Peyer's patch (tissue), 4 donors: Measurements from ENCODE around the gene MYL10. TPM values are rescaled to one million over a fixed set of nuclear protein-coding genes. Genes with fewer than 3 reads are reported as not detected.
"Not testable (repeated sequence)": the region's sequence is repeated elsewhere in the genome, so short reads cannot be mapped to it uniquely, and the experiment has no call there.

ENCODE experiments used
- DNase-seq, 3 donors: peaks; one replicate each; pipeline ENCODE4 v3.0.0-alpha.2; 2017 to 2019
- H3K27ac ChIP-seq, 4 donors: fragments of 200-600 bp; sonication (generic); one replicate each; pipeline ENCODE4 v1.5.1; 2016 to 2019
- H3K27me3 ChIP-seq, 2 donors: fragments of 200-600 bp; sonication (generic); one replicate each; pipeline ENCODE4 v1.5.1; 2019
- H3K36me3 ChIP-seq, 3 donors: fragments of 200-600 bp; sonication (generic); one replicate each; pipeline ENCODE4 v1.5.1; 2016 to 2019
- H3K4me1 ChIP-seq, 4 donors: fragments of 200-600 bp; sonication (generic); one replicate each; pipeline ENCODE4 v1.5.1; 2016 to 2019
- H3K4me3 ChIP-seq, 4 donors: fragments of 200-600 bp; sonication (generic); 1 replicate in 3 of 4; 2 replicates in 1 of 4; pipeline ENCODE4 v1.5.1; 2016 to 2019; ENCODE audit warnings: mild to moderate bottlenecking in 1 of 4
- H3K9me3 ChIP-seq, 4 donors: fragments of 200-600 bp; sonication (generic); one replicate each; pipeline ENCODE4 v1.5.1; 2016 to 2019; ENCODE audit warnings: mild to moderate bottlenecking in 1 of 4
- CTCF ChIP-seq, 6 experiments: fragments of 450-650 bp in 4 of 6; fragments of 200-600 bp in 2 of 6; sonication (generic) in 1 of 6; IDR thresholded peaks; one replicate each; pipeline ENCODE4 v1.5.1; 2017 to 2019; ENCODE audit warnings: antibody characterized with exemption in 6 of 6, mild to moderate bottlenecking in 3 of 6, moderate library complexity in 1 of 6
- POLR2A ChIP-seq, 2 donors: fragments of 450-650 bp; IDR thresholded peaks; one replicate each; pipeline ENCODE4 v1.5.1; 2017; ENCODE audit warnings: antibody characterized with exemption in 2 of 2, mild to moderate bottlenecking in 2 of 2, moderate library complexity in 2 of 2
- total RNA-seq, 4 donors: library from RNA; depleted of rRNA; stranded (reverse); fragments of >200 nt; gene quantifications; one replicate each; pipeline ENCODE4 v1.1.0, GENCODE V29; 2016

The MYL10 gene
- total RNA-seq, 4 donors from 2014 or later, result not detected

DNA sequence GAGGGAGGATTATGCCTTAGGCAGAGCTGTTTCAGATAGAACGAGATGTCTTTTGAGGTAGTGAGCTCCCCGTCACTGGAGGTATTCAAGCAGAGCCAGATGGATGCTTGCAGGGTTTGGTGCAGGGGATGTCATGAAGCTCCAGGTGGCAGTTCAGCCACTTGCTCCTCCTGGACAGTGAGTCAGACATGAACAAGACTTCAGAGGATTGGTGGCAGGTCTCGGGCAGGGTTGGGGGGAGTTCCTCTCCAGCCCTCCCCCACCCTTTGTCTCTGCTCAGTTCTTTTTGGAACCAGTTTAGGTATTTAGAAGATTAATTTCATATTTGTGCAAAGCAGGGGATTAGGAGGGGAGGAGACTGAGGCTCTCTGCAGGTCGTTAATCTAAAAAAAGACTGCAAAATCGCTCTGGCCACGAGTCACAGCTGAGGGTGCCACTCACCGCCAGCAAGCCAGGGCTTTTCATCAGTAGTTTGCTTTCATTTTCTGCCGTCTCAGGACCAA, 21.5 kb upstream of the MYL10 start:
- no peaks in the 10 kb centered on the region for H3K36me3 ChIP-seq
- DNase-seq, result no peak
- TF ChIP-seq CTCF (IDR thresholded peaks at IDR 0.05) (no peak), POLR2A (IDR thresholded peaks at IDR 0.05) (no peak)
- no peaks in the 10 kb centered on the region for H3K9me3 ChIP-seq
- no peak overlapping the region for H3K4me3 ChIP-seq
- no peaks in the 10 kb centered on the region for H3K27me3 ChIP-seq
- H3K4me1 ChIP-seq, result no peaks in the 10 kb centered on the region
- H3K27ac ChIP-seq, result no peak overlapping the region

DNA sequence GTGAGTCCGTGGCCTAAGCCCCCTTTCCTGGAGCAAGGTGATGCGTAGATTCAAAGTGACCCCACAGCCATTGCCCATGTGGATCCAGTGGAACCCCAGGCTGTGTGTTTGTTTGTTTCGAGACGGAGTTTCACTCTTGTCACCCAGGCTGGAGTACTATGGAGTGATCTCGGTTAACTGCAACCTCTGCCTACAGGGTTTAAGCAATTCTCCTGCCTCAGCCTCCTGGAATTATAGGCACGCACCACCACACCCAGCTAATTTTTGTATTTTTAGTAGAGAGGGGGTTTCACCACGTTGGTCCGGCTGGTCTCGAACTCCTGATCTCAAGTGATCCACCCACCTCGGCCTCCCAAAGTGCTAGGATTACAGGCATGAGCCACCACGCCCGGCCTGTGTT, 18.8 kb upstream of the MYL10 start:
- H3K9me3 ChIP-seq, H3K4me3 ChIP-seq, H3K4me1 ChIP-seq, H3K36me3 ChIP-seq, H3K27me3 ChIP-seq, H3K27ac ChIP-seq, DNase-seq: not testable (repeated sequence)

- no peak for TF ChIP-seq CTCF (IDR thresholded peaks at IDR 0.05)
- no peak for TF ChIP-seq POLR2A (IDR thresholded peaks at IDR 0.05)
- Histone ChIP-seq H3K9me3 (no peaks in the 10 kb centered on the region), H3K4me1 (no peaks in the 10 kb centered on the region), H3K27ac (no peak overlapping the region), H3K27me3 (no peaks in the 10 kb centered on the region), H3K4me3 (no peak overlapping the region), H3K36me3 (no peaks in the 10 kb centered on the region)
- DNase-seq, result no peak
Measured at GRCh38 chr7:101645951-101646350, 16.9 kb upstream of the MYL10 start.

DNA sequence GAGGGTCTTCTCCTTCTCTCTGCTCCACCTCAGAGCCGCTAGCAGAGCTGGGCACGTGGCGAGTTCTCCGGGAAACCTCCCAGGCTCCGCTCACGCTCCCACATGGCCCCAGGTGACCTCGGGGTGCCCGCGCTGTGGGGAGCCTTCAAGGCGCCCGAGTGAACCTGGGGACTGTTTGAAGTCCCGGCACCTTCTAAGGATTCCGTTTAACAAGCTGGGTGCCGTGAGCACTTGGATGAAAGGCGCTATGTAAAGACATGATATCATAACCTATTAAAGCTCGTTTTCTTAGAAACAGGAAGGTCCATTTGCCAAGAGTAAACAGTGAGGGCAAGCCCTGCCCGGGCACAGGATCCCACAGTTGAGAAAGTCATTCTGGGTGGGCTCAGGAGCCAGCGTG, 15.8 kb upstream of the MYL10 start:
- Histone ChIP-seq H3K27ac (no peak overlapping the region), H3K36me3 (no peaks in the 10 kb centered on the region), H3K27me3 (no peaks in the 10 kb centered on the region), H3K4me1 (no peaks in the 10 kb centered on the region), H3K9me3 (no peaks in the 10 kb centered on the region), H3K4me3 (no peak overlapping the region)
- TF ChIP-seq CTCF (IDR thresholded peaks at IDR 0.05) (no peak), POLR2A (IDR thresholded peaks at IDR 0.05) (no peak)
- no peak for DNase-seq

GRCh38 chr7:101639127-101639526, 10.0 kb upstream of the MYL10 start:
- not testable (repeated sequence) for H3K4me1 ChIP-seq, H3K36me3 ChIP-seq, H3K9me3 ChIP-seq, H3K4me3 ChIP-seq, H3K27me3 ChIP-seq, DNase-seq, H3K27ac ChIP-seq

- Histone ChIP-seq H3K4me3 (no peak overlapping the region), H3K27me3 (no peaks in the 10 kb centered on the region), H3K27ac (no peak overlapping the region), H3K9me3 (no peaks in the 10 kb centered on the region), H3K4me1 (no peaks in the 10 kb centered on the region), H3K36me3 (no peaks in the 10 kb centered on the region)
- TF ChIP-seq CTCF (IDR thresholded peaks at IDR 0.05), result no peak
- no peak for TF ChIP-seq POLR2A (IDR thresholded peaks at IDR 0.05)
- no peak for DNase-seq
Measured at GRCh38 chr7:101636822-101637623, 7.9 kb upstream of the MYL10 start.

GRCh38 chr7:101635484-101635883, 6.4 kb upstream of the MYL10 start:
- Histone ChIP-seq H3K4me3 (no peak overlapping the region), H3K36me3 (no peaks in the 10 kb centered on the region), H3K27me3 (no peaks in the 10 kb centered on the region), H3K27ac (no peak overlapping the region), H3K9me3 (no peaks in the 10 kb centered on the region), H3K4me1 (no peaks in the 10 kb centered on the region)
- TF ChIP-seq CTCF (IDR thresholded peaks at IDR 0.05) (no peak), POLR2A (IDR thresholded peaks at IDR 0.05) (no peak)
- no peak for DNase-seq
